WTC11 (cell line): ENCODE results near the gene SUB1. TPM values are rescaled to one million over a fixed set of nuclear protein-coding genes. Genes with fewer than 3 reads are reported as not detected.
A peak's percentile ranks its signal among the peaks of the same experiment; 100 is the strongest.

Source experiments
- ATAC-seq: fragments of 200-7000 bp; cut with Tn5 transposase; 2 replicates; pipeline ENCODE4 v1.10.0; 2021; ENCODE audit warnings: mild to moderate bottlenecking, moderate library complexity
- CTCF ChIA-PET: fragments of 300-600 bp; sonication (Branson Sonifier 250); formaldehyde crosslinking; loops from one replicate; lab custom pipeline; 2021; ENCODE audit warnings: antibody characterized with exemption; lab: Charles Lee
- POLR2A ChIA-PET: fragments of 350-600 bp; sonication (Branson Sonifier 250); formaldehyde crosslinking; loops from one replicate; lab custom pipeline; 2021; ENCODE audit warnings: antibody characterized with exemption; lab: Charles Lee
- DNase-seq: peaks from one replicate; pipeline ENCODE4 v3.0.0; 2021; ENCODE audit warnings: low spot score
- H3K27ac Mint-ChIP-seq: 2 replicates; pipeline ENCODE4 v1.8.0; 2021; ENCODE audit warnings: mixed read lengths
- H3K27me3 Mint-ChIP-seq: 2 replicates; pipeline ENCODE4 v1.8.0; 2021; ENCODE audit warnings: low read depth, mild to moderate bottlenecking, moderate library complexity, mixed read lengths
- H3K36me3 Mint-ChIP-seq: 2 replicates; pipeline ENCODE4 v1.8.0; 2021; ENCODE audit warnings: mixed read lengths
- H3K4me1 Mint-ChIP-seq: 2 replicates; pipeline ENCODE4 v1.8.0; 2022; ENCODE audit warnings: mixed read lengths
- H3K4me3 Mint-ChIP-seq: 2 replicates; pipeline ENCODE4 v1.8.0; 2021; ENCODE audit warnings: mild to moderate bottlenecking, moderate library complexity, mixed read lengths
- H3K9me3 Mint-ChIP-seq: 2 replicates; pipeline ENCODE4 v1.8.0; 2021; ENCODE audit warnings: mixed read lengths
- AFF4 ChIP-seq: sonication (generic); formaldehyde crosslinking; IDR thresholded peaks from 2 replicates; pipeline ENCODE4 v1.8.1; 2023; ENCODE audit warnings: mild to moderate bottlenecking, missing genetic modification reagents, borderline replicate concordance
- ATF6 ChIP-seq: sonication (generic); formaldehyde crosslinking; IDR thresholded peaks from 2 replicates; pipeline ENCODE4 v1.8.1; 2023; ENCODE audit warnings: mild to moderate bottlenecking, missing genetic modification reagents
- CBFB ChIP-seq: sonication (generic); formaldehyde crosslinking; IDR thresholded peaks from 2 replicates; pipeline ENCODE4 v1.8.1; 2022; ENCODE audit warnings: mild to moderate bottlenecking, low read depth, missing genetic modification reagents
- CREB1 ChIP-seq: sonication (generic); formaldehyde crosslinking; IDR thresholded peaks from 2 replicates; pipeline ENCODE4 v1.8.0; 2023; ENCODE audit warnings: mild to moderate bottlenecking, missing genetic modification reagents
- CTCF ChIP-seq: fragments of 200-600 bp; IDR thresholded peaks from 2 replicates; pipeline ENCODE4 v1.8.0; 2022; ENCODE audit warnings: antibody characterized with exemption
- E2F4 ChIP-seq: sonication (generic); formaldehyde crosslinking; IDR thresholded peaks from 2 replicates; pipeline ENCODE4 v1.8.1; 2022; ENCODE audit warnings: low read depth, mild to moderate bottlenecking, moderate library complexity, missing genetic modification reagents, borderline replicate concordance
- ETV6 ChIP-seq: sonication (generic); formaldehyde crosslinking; IDR thresholded peaks from 2 replicates; pipeline ENCODE4 v1.8.1; 2022; ENCODE audit warnings: mild to moderate bottlenecking, missing genetic modification reagents
- GTF2I ChIP-seq: fragments of 250-450 bp; sonication (Bioruptor Pico); conservative IDR thresholded peaks from 2 replicates; pipeline ENCODE4 v1.4.0; 2021; ENCODE audit warnings: mild to moderate bottlenecking
- JUN ChIP-seq: sonication (generic); formaldehyde crosslinking; IDR thresholded peaks from 2 replicates; pipeline ENCODE4 v1.8.0; 2023; ENCODE audit warnings: mild to moderate bottlenecking, missing genetic modification reagents
- NR2C2 ChIP-seq: sonication (generic); formaldehyde crosslinking; IDR thresholded peaks from 2 replicates; pipeline ENCODE4 v1.8.0; 2022; ENCODE audit warnings: mild to moderate bottlenecking, missing genetic modification reagents
- OVOL2 ChIP-seq: fragments of 250-450 bp; sonication (Bioruptor Pico); IDR thresholded peaks from 2 replicates; pipeline ENCODE4 v1.9.0; 2021; ENCODE audit warnings: mild to moderate bottlenecking, borderline replicate concordance
- PRDM15 ChIP-seq: sonication (generic); formaldehyde crosslinking; IDR thresholded peaks from 2 replicates; pipeline ENCODE4 v1.8.0; 2022; ENCODE audit warnings: missing genetic modification reagents
- PREB ChIP-seq: sonication (generic); formaldehyde crosslinking; IDR thresholded peaks from 2 replicates; pipeline ENCODE4 v1.8.1; 2022; ENCODE audit warnings: mild to moderate bottlenecking, missing genetic modification reagents, moderate library complexity, borderline replicate concordance
- SOX15 ChIP-seq: fragments of 250-450 bp; sonication (Bioruptor Pico); IDR thresholded peaks from 2 replicates; pipeline ENCODE4 v1.9.0; 2021; ENCODE audit warnings: mild to moderate bottlenecking
- SP1 ChIP-seq: sonication (generic); formaldehyde crosslinking; conservative IDR thresholded peaks from 2 replicates; pipeline ENCODE4 v1.8.1; 2022; ENCODE audit warnings: missing genetic modification reagents
- ZNF138 ChIP-seq: sonication (generic); formaldehyde crosslinking; conservative IDR thresholded peaks from 2 replicates; pipeline ENCODE4 v1.8.1; 2022; ENCODE audit warnings: mild to moderate bottlenecking, moderate library complexity, missing genetic modification reagents
- ZNF512 ChIP-seq: sonication (generic); formaldehyde crosslinking; IDR thresholded peaks from 2 replicates; pipeline ENCODE4 v1.8.1; 2022; ENCODE audit warnings: missing genetic modification reagents, borderline replicate concordance
- total RNA-seq: library from RNA; stranded (reverse); gene quantifications from 3 replicates; pipeline ENCODE4 v1.2.3, GENCODE V29; 2021

Gene SUB1
- total RNA-seq, 1 experiment from 2014 or later = 258 TPM

- no peak for TF ChIP-seq ZNF138
- TF ChIP-seq CBFB (CRISPR knock-in tag) = no peak
- TF ChIP-seq ZNF512 (CRISPR knock-in tag) = no peak
- no peak for TF ChIP-seq PRDM15 (CRISPR knock-in tag)
These were observed 42.1 kb upstream of the SUB1 start (continued) for GRCh38 chr5:32543291-32543690.

GRCh38 chr5:32545102-32545800 lies 40.1 kb upstream of the SUB1 start:
- H3K4me1 Mint-ChIP-seq = no peaks in the 10 kb centered on the region
- ChIA-PET CTCF (no interaction called here), POLR2A (no interaction called here)
- H3K27me3 Mint-ChIP-seq = peaks cover 3% of the 10 kb centered on the region; the same call in 1 of the 2 replicates
- H3K4me3 Mint-ChIP-seq = no peak overlapping the region
- TF ChIP-seq SP1 (no peak), CBFB (CRISPR knock-in tag) (no peak), JUN (CRISPR knock-in tag) (no peak), GTF2I (CRISPR knock-in tag) (no peak), CREB1 (CRISPR knock-in tag) (no peak), OVOL2 (no peak), ATF6 (no peak), CTCF (no peak), AFF4 (CRISPR knock-in tag) (no peak), ETV6 (CRISPR knock-in tag) (no peak), PREB (CRISPR knock-in tag) (no peak), E2F4 (no peak), NR2C2 (CRISPR knock-in tag) (no peak), SOX15 (CRISPR knock-in tag) (no peak)
- ATAC-seq = no peak; the same call in 1 of the 2 replicates
- no peaks in the 10 kb centered on the region for H3K9me3 Mint-ChIP-seq
- 0 out of 2 replicates have a peak overlapping the region, but pooled peaks have one; percentile 74 for H3K27ac Mint-ChIP-seq
- DNase-seq = no peak
- no peaks in the 10 kb centered on the region for H3K36me3 Mint-ChIP-seq
